DND-41 (cell line): ENCODE measurements around the gene PLEKHA5.

Experiments
- CTCF ChIP-seq: IDR thresholded peaks from 2 replicates; pipeline ENCODE4 v1.5.1; 2012; ENCODE audit warnings: borderline replicate concordance, low read length, moderate library complexity, mild to moderate bottlenecking; ENCODE audit not compliant: poor library complexity, severe bottlenecking; ENCODE audit errors: extremely low read depth
- EZH2 ChIP-seq: IDR thresholded peaks from 3 replicates; pipeline ENCODE4 v1.6.1; 2012; ENCODE audit warnings: borderline replicate concordance, low read depth, mild to moderate bottlenecking, moderate library complexity, low read length, inconsistent platforms; ENCODE audit not compliant: severe bottlenecking

- TF ChIP-seq EZH2 (no peak), CTCF (no peak)
These were observed 264.9 kb downstream of the PLEKHA5 start for GRCh38 chr12:19394385-19394784.
